Uterus (tissue), 4 donors: Measurements from ENCODE around the gene PXT1. TPM values are rescaled to one million over a fixed set of nuclear protein-coding genes. Genes with fewer than 3 reads are reported as not detected.

Experiments used
- DNase-seq, 2 donors: peaks; one replicate each; pipeline ENCODE4 v3.0.0-alpha.2; 2019 to 2020
- H3K27ac ChIP-seq, 2 donors: fragments of 200-600 bp; sonication (generic); 1 replicate in 1 of 2; 2 replicates in 1 of 2; pipeline ENCODE4 v1.5.1; 2016 to 2018
- H3K27me3 ChIP-seq, 2 donors: fragments of 200-600 bp; sonication (generic); one replicate each; pipeline ENCODE4 v1.5.1; 2018 to 2019; ENCODE audit warnings: control low read depth in 1 of 2
- H3K36me3 ChIP-seq, 2 donors: fragments of 200-600 bp; sonication (generic); one replicate each; pipeline ENCODE4 v1.5.1; 2019; ENCODE audit warnings: control low read depth in 1 of 2
- H3K4me1 ChIP-seq, 2 donors: fragments of 200-600 bp; sonication (generic); one replicate each; pipeline ENCODE4 v1.5.1; 2018 to 2019; ENCODE audit warnings: control low read depth in 1 of 2
- H3K4me3 ChIP-seq, 2 donors: fragments of 200-600 bp; sonication (generic); 1 replicate in 1 of 2; 2 replicates in 1 of 2; pipeline ENCODE4 v1.5.1; 2018 to 2019; ENCODE audit warnings: mild to moderate bottlenecking in 1 of 2
- H3K9me3 ChIP-seq, 2 donors: fragments of 200-600 bp; sonication (generic); one replicate each; pipeline ENCODE4 v1.5.1; 2019; ENCODE audit warnings: control low read depth in 1 of 2
- CTCF ChIP-seq, 4 experiments: fragments of 200-600 bp in 2 of 4; fragments of 450-650 bp in 2 of 4; sonication (generic) in 2 of 4; IDR thresholded peaks; one replicate each; pipeline ENCODE4 v1.5.1; 2016 to 2019; ENCODE audit warnings: antibody characterized with exemption in 4 of 4, mild to moderate bottlenecking in 2 of 4, moderate library complexity in 1 of 4
- POLR2A ChIP-seq, 2 donors: fragments of 450-650 bp; IDR thresholded peaks; one replicate each; pipeline ENCODE4 v1.6.1; 2016; ENCODE audit warnings: antibody characterized with exemption in 2 of 2, mild to moderate bottlenecking in 1 of 2, moderate library complexity in 1 of 2
- intact Hi-C: fragments of 100-400 bp; cut with DNase I; formaldehyde crosslinking; loops from one replicate; pipeline ENCODE4 v1.15.1; 2023; ENCODE audit warnings: low total_unique reads
- total RNA-seq, 4 donors: library from RNA; depleted of rRNA in 3 of 4; stranded (reverse); fragments of >200 nt in 3 of 4; gene quantifications; one replicate each; pipeline versions ENCODE4 v1.1.0 to v1.2.4, GENCODE V29; 2014 to 2023
- donor health status: DM: yes; HTN: yes; CAD: no.

Gene PXT1
- total RNA-seq, 4 donors from 2014 or later, result not detected

GRCh38 chr6:36383606-36384005 lies 59.0 kb downstream of the PXT1 start:
- H3K9me3 ChIP-seq, result no peaks in the 10 kb centered on the region
- intact Hi-C loops, result no loop called here
- H3K4me3 ChIP-seq, result no peak overlapping the region
- H3K27me3 ChIP-seq, result no peaks in the 10 kb centered on the region
- TF ChIP-seq POLR2A (IDR thresholded peaks at IDR 0.05), result no peak
- TF ChIP-seq CTCF (IDR thresholded peaks at IDR 0.05), result no peak
- H3K4me1 ChIP-seq, result peaks cover 0 to 8% of the 10 kb centered on the region in 2 donors
- no peak for DNase-seq
- no peak overlapping the region for H3K27ac ChIP-seq
- H3K36me3 ChIP-seq, result no peaks in the 10 kb centered on the region

GRCh38 chr6:36382976-36383375 lies 59.7 kb downstream of the PXT1 start:
- intact Hi-C loops, result no loop called here
- Histone ChIP-seq H3K36me3 (no peaks in the 10 kb centered on the region), H3K9me3 (no peaks in the 10 kb centered on the region), H3K4me3 (no peak overlapping the region), H3K4me1 (peaks cover 0 to 8% of the 10 kb centered on the region in 2 donors), H3K27ac (no peak overlapping the region), H3K27me3 (no peaks in the 10 kb centered on the region)
- DNase-seq, result no peak
- TF ChIP-seq POLR2A (IDR thresholded peaks at IDR 0.05) (no peak), CTCF (IDR thresholded peaks at IDR 0.05) (no peak)

DNA sequence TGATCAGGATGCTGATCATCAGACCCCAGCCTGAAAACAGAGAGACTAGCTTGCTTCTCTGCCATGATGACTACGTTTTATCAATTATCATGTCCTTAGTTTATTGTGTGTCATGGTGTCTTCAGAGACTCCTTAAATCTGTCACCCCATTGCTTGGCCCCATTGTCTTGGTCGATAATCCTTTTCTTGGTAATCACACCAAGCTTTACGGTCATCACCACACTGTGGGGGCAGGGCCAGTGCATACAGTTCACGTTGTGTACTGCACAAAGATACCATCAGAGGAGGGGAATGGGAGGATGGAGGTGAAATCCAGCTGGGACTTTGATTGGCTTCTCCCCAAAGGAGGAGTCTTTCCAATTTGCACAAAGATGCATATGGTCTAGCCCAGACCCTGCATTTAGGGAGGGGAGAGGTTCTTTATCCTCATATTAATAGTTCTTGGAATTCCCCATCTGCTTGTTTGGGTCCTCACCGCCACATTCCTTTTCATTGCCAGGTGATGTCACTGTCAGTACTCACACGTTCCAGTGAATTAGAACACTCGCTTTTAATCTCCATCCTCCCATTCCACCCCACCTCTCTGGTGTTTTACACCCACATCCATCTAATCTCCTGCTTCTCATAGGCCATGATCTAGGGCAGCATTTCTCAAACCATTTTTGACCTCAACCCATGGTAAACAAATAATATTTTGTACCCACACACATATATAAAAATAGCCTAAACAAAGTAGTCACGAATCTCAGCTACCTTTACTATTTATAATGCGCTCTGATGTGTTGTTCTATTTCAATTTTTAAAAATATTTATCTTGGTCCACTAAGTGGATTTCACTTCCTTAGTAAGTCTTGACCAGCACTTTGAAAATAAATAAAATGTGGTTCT lies 60.9 kb downstream of the PXT1 start:
- Histone ChIP-seq H3K9me3 (no peaks in the 10 kb centered on the region), H3K36me3 (no peaks in the 10 kb centered on the region), H3K4me1 (no peaks in the 10 kb centered on the region), H3K4me3 (no peak overlapping the region), H3K27ac (no peak overlapping the region), H3K27me3 (no peaks in the 10 kb centered on the region)
- intact Hi-C loops, result no loop called here
- DNase-seq, result no peak
- TF ChIP-seq POLR2A (IDR thresholded peaks at IDR 0.05), result no peak

DNA sequence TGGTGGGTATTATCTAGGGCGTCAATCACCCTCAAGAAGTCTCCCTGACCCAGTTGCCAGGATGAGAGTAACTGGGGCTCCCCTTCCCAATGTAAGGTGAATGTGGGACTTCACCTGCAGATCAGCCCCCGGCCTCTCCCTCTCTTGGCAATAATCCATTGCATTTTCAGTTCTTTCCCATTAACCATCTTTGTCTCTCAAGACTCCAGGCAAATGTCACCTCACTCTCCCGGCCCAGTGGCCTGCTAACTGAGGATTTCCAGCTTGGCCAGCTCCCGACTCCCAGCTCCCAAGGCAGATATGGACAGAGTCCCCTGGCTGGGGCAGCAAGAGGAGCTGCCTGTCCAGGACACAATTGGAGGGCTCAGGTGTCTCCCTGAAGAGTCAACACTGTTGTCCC lies 62.5 kb downstream of the PXT1 start:
- intact Hi-C loops, result no loop called here
- no peaks in the 10 kb centered on the region for H3K4me1 ChIP-seq

GRCh38 chr6:36378936-36379335 lies 63.7 kb downstream of the PXT1 start:
- Histone ChIP-seq H3K27me3 (no peaks in the 10 kb centered on the region), H3K9me3 (no peaks in the 10 kb centered on the region), H3K4me3 (no peak overlapping the region), H3K4me1 (no peaks in the 10 kb centered on the region), H3K36me3 (no peaks in the 10 kb centered on the region), H3K27ac (no peak overlapping the region)
- TF ChIP-seq POLR2A (IDR thresholded peaks at IDR 0.05), result no peak
- no peak for TF ChIP-seq CTCF (IDR thresholded peaks at IDR 0.05)
- no peak for DNase-seq
- intact Hi-C loops, result no loop called here

More for the DNA sequence above, 62.5 kb downstream of the PXT1 start:
- Histone ChIP-seq H3K36me3 (no peaks in the 10 kb centered on the region), H3K27ac (no peak overlapping the region), H3K27me3 (no peaks in the 10 kb centered on the region), H3K4me3 (no peak overlapping the region), H3K9me3 (no peaks in the 10 kb centered on the region)
- no peak for DNase-seq
- TF ChIP-seq POLR2A (IDR thresholded peaks at IDR 0.05) (no peak), CTCF (IDR thresholded peaks at IDR 0.05) (no peak)
